Aorta (tissue), 5 donors: ENCODE results near the gene EMC9. TPM values are rescaled to one million over a fixed set of nuclear protein-coding genes. Genes with fewer than 3 reads are reported as not detected.

Source experiments
- ATAC-seq: fragments of 200-7000 bp; cut with Tn5 transposase; one replicate; pipeline ENCODE4 v1.9.1; 2022; ENCODE audit warnings: moderate library complexity; ENCODE audit not compliant: low FRiP score
- DNase-seq, 2 donors: peaks; one replicate each; pipeline ENCODE4 v3.0.0-alpha.2; 2020
- H3K27ac ChIP-seq, 2 donors: one replicate each; pipeline ENCODE4 v1.5.1; 2013; ENCODE audit warnings: low read length in 2 of 2, mild to moderate bottlenecking in 2 of 2, moderate library complexity in 2 of 2, control low read depth in 1 of 2, inconsistent platforms in 1 of 2, low read depth in 1 of 2
- H3K27me3 ChIP-seq, 2 donors: one replicate each; pipeline ENCODE4 v1.6.1; 2013; ENCODE audit warnings: control low read depth in 1 of 2, low read length in 1 of 2, mild to moderate bottlenecking in 1 of 2, moderate library complexity in 1 of 2; ENCODE audit not compliant: insufficient read depth in 2 of 2, control insufficient read depth in 1 of 2
- H3K36me3 ChIP-seq, 2 donors: one replicate each; pipeline ENCODE4 v1.6.1; 2013; ENCODE audit warnings: control low read depth in 1 of 2, low read length in 1 of 2, mild to moderate bottlenecking in 1 of 2; ENCODE audit not compliant: insufficient read depth in 2 of 2, control insufficient read depth in 1 of 2
- H3K4me1 ChIP-seq, 2 donors: one replicate each; pipeline ENCODE4 v1.6.1; 2013; ENCODE audit warnings: low read length in 2 of 2, control low read depth in 1 of 2, mild to moderate bottlenecking in 1 of 2, moderate library complexity in 1 of 2; ENCODE audit not compliant: insufficient read depth in 2 of 2, control insufficient read depth in 1 of 2
- H3K4me3 ChIP-seq, 2 donors: one replicate each; pipeline ENCODE4 v1.5.1; 2013; ENCODE audit warnings: low read length in 2 of 2, control low read depth in 1 of 2, mild to moderate bottlenecking in 1 of 2
- H3K9me3 ChIP-seq: one replicate; pipeline ENCODE4 v1.6.1; 2013; ENCODE audit warnings: mild to moderate bottlenecking, low read length; ENCODE audit not compliant: control insufficient read depth
- WGBS, 2 donors: extraction: QIAGEN DNeasy Blood & Tissue Kit; methylation state at CpG; one replicate each; pipeline ENCODE4 v1.1.7; 2013; 5-methylcytosine and 5-hydroxymethylcytosine counted together
- intact Hi-C, 2 donors: fragments of 100-400 bp; cut with DNase I; formaldehyde crosslinking; loops; one replicate each; pipeline versions ENCODE4 v1.14.2 to v1.15.0; 2022
- polyA plus RNA-seq, 2 donors: library from polyadenylated mRNA; stranded (reverse); fragments of 200-250 nt; gene quantifications; one replicate each; pipeline ENCODE4 v1.2.3, GENCODE V29; 2013
- total RNA-seq, 2 donors: library from RNA; stranded (reverse); fragmentation: NEBNext Ultra II Directional; extraction: Animal tissue kit (Norgen Biotek cat#: 25700); gene quantifications; one replicate each; pipeline ENCODE4 v1.2.1, GENCODE V29; 2021
- donor health status: healthy with polysubstance abuse.
- donor health status: Bipolar disorder and iron deficiency.
- donor health status: DM: no; HTN: no; CAD: no.
- donor health status: DM: no; HTN: no; CAD: no.
- donor health status: DM: yes; HTN: yes; CAD: no.

Gene EMC9
- total and polyA plus RNA-seq, 4 donors: 12.8 to 41.9 (median 16.8) TPM

DNA sequence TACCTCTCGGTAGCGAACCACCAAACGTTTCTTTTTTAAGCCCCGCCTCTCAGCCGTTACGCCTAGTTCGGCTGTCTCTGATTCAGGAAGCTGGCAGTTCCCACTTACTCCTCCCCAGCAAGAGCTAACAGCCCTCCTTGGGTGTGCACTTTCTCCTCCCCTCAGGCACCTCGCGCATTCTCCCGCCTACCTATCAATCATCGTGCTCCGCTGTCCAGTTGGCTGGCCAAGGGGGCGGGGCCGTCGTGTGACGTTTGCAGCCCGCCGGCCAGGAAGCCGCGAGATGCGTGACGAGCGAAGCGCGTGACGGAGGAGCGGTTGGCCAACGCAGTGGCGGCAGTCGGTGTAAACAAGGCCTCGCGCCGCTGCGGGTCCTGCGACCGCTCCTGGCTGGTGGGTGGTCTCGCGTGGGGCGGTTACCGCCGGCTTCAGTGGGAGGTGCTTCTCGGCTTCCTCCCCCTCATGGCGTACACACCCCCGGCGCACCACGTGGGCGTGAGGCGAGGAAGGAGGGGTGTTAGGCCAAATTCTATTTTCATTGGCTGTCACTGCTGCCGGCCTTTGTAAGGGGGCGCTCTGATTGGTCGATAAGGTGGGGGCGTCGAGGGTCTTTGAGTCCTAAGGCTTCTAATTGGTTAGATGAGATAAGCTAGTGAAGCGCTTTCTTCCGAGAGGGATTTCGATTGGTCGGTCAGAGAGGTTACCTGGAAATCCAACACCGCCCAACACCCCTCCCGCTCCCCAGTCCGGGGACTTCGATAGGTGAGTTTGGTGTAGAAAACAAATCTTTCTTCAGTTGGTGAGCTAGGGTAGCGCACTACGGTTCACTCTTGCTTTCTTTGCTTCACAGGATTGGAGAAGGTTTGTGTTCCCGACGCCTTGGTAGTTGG, 26.6 kb downstream of the EMC9 start, which contains the start of the genes DCAF11 and NRL:
DCAF11 (plus strand) TSS at position 246 of the 890 bp plus-strand sequence. CDS start 818 bp downstream, outside the sequence.
NRL (minus strand) TSS at position 418 of the 890 bp plus-strand sequence. CDS start 32,101 bp downstream, outside the sequence.
- Histone ChIP-seq H3K4me1 (no peaks in the 10 kb centered on the region), H3K36me3 (peaks cover 0 to 3% of the 10 kb centered on the region in 2 donors), H3K27me3 (no peaks in the 10 kb centered on the region), H3K9me3 (no peaks in the 10 kb centered on the region), H3K27ac (peak within 1 kb of the TSS; percentile 98 to 100), H3K4me3 (peak within 1 kb of the TSS; percentile 43 to 71)
- intact Hi-C loops: loop anchor here (2.0 to 10.0 kb wide), 4 partner anchors 26 to 320 kb away; partner anchors contain the start of genes EMC9 (in 1 of the 2), IRF9 (in 1 of the 2), PSME2 (in 1 of the 2) and RNF31 (in 1 of the 2)
- 0% methylated on average over 61 to 65 of the region's 65 CpGs for WGBS, 2 donors
- ATAC-seq (peak; percentile 98), DNase-seq (peak; percentile 99)

DNA sequence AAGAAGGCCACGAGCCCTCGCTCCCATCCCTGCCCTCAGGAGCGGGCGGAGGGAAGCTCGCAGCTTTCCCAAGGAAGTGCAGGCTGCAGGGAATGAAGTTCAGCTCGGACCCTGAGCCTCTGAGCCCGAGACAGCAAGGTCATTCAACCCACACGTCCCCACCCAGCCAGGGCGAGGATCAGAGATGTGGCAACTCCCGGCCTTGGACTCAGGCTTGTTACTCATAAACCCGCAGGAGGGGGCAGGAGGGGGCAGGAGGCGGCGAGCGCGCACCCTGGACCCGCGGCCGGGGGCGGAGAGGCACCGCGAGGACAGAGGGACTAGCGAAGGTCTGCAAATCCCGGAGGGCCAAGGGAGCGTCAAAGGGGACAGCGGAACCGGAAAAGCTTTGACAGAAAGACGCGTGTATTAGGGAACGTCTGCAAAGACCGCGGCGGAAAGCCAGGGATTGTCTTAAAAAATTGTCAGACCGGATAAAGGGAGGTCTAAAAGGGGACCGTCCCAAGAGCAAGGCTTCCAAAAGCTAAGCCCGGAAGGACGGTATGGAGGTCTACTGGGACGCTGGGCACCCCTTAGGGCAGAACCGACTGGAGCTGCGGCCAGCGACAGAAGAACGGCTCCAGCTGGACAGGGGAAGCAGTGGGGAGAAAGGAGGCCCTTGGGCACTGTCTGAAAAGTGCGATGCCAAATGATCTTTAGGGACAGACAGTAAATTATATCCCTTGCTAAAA, 27.4 kb downstream of the EMC9 start:
- H3K27ac ChIP-seq: peak overlapping the region; percentile 98 to 100
- H3K27me3 ChIP-seq: no peaks in the 10 kb centered on the region
- DNase-seq (peak; percentile 91 to 94), ATAC-seq (peak; percentile 81)
- 0% methylated on average over 42 of the region's 42 CpGs for WGBS, 2 donors
- intact Hi-C loops: loop anchor here (2.0 to 10.0 kb wide), 4 partner anchors 27 to 321 kb away; partner anchors contain the start of genes EMC9 (in 1 of the 2), IRF9 (in 1 of the 2), PSME2 (in 1 of the 2) and RNF31 (in 1 of the 2)
- peaks cover 0 to under 1% of the 10 kb centered on the region in 2 donors for H3K36me3 ChIP-seq
- peak overlapping the region; percentile 43 to 71 for H3K4me3 ChIP-seq
- no peaks in the 10 kb centered on the region for H3K9me3 ChIP-seq
- H3K4me1 ChIP-seq: no peaks in the 10 kb centered on the region

DNA sequence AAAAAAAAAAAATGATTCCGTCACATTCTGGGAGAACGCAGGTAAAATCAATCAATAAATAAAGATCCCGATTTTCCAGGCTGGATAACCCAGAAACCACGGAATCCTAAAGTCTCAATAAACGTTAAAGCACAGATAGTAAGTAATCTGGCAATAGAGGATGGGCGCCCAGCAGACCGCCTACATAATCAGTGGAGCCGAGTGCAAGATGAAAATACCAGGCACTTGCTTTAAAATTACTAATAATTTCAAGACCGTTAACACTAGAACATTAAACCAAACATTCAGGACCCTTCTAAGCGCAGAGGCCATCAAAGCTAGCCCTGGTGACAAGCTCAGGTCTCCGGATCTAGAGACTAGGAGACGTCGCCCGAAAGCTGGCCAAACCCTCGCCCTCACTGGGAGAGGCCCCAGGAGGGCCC, 28.0 kb downstream of the EMC9 start:
- Histone ChIP-seq H3K4me1 (no peaks in the 10 kb centered on the region), H3K36me3 (no peaks in the 10 kb centered on the region), H3K27me3 (no peaks in the 10 kb centered on the region), H3K4me3 (peak overlapping the region; percentile 43 to 71), H3K9me3 (no peaks in the 10 kb centered on the region), H3K27ac (peak overlapping the region; percentile 98 to 100)
- DNase-seq (no peak), ATAC-seq (peak; percentile 0)
- intact Hi-C loops: loop anchor here (5.0 to 10.0 kb wide), 3 partner anchors 34 to 321 kb away; partner anchors contain the start of genes IRF9 (in 1 of the 2), PSME2 (in 1 of the 2) and RNF31 (in 1 of the 2)
- 18 to 20% methylated on average over 15 of the region's 15 CpGs for WGBS, 2 donors

DNA sequence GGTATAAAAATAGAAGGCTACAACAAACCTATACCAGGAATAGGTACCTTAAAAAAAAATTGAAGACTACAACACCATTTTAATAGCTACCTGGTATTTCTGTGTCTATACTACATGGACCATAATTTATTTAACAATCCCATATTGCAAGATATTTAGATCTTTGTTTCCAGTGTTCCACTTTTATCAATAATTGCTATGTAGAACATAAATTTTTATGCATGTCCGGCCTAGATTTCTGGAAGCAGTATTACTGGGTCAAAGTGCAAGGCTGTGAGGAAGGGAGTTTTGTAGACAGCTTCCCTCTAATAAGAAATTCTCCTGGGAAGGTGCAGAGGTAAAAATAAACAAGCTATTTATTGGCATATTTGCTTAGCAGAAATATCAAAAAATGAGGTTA, 30.9 kb downstream of the EMC9 start:
- ATAC-seq (no peak), DNase-seq (no peak)
- H3K27ac ChIP-seq: no peak overlapping the region
- no peaks in the 10 kb centered on the region for H3K4me1 ChIP-seq
- intact Hi-C loops: loop anchor here (5.0 to 10.0 kb wide), 3 partner anchors 37 to 324 kb away; partner anchors contain the start of genes IRF9 (in 1 of the 2), PSME2 (in 1 of the 2) and RNF31 (in 1 of the 2)
- no peaks in the 10 kb centered on the region for H3K36me3 ChIP-seq
- 76 to 89% methylated on average over 1 of the region's 1 CpG for whole genome bisulfite sequencing, 2 donors
- no peak overlapping the region for H3K4me3 ChIP-seq
- H3K9me3 ChIP-seq: no peaks in the 10 kb centered on the region
- no peaks in the 10 kb centered on the region for H3K27me3 ChIP-seq

DNA sequence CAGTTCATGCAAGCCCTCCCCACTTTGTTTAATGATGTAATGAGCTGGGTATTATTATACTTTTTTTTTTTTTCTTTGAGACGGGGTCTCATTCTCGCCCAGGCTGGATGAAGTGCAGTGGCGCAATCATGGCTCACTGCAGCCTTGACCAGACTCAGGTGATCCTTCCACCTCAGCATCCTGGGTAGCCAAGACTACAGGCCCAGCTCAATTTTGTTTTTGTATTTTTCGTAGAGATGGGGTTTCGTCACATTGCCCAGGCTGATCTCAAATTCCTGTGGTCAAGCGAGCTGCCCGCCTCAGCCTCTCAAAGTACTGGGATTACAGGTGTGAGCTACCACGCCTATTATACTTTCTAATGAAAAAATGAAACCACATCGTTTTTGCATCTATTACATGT, 31.3 kb downstream of the EMC9 start:
- DNase-seq: peak in 1 of 2 donors; percentile 23
- no peaks in the 10 kb centered on the region for H3K4me1 ChIP-seq

DNA sequence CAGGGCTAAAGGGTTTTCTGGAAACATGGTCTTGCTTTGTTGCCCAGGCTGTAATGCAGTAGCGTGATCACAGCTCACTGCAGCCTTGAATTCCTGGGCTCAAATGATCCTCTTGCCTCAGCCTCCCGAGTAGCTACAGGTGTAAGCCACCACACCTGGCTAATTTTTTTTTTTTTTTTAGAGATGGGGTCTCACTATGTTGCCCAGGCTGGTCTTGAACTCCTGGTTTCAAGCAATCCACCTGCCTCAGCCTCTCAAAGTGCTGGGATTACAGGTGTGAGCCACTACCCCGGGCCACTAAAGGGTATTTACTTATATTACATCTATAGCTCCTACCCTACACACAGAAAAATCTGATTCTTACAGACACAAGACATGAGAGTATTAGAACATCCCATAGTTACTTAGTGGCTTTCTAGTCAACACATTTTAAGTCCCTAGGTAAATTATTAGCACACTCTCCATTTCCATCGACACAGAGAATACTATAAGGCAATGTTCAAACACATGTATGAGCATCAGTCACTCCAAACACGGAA, 33.0 kb downstream of the EMC9 start:
- intact Hi-C loops: loop anchor here (1.0 to 5.0 kb wide), 2 partner anchors 14 to 51 kb away; partner anchors contain the start of gene PCK2 (in 1 of the 2)
- H3K4me1 ChIP-seq: no peaks in the 10 kb centered on the region
- no peaks in the 10 kb centered on the region for H3K27me3 ChIP-seq
- no peak overlapping the region for H3K4me3 ChIP-seq
- DNase-seq (no peak), ATAC-seq (no peak)
- no peaks in the 10 kb centered on the region for H3K36me3 ChIP-seq
- H3K9me3 ChIP-seq: no peaks in the 10 kb centered on the region
- WGBS, 2 donors: 39 to 43% methylated on average over 5 of the region's 5 CpGs
- no peak overlapping the region for H3K27ac ChIP-seq

More for the DNA sequence above, 31.3 kb downstream of the EMC9 start:
- no peak overlapping the region for H3K27ac ChIP-seq
- no peak overlapping the region for H3K4me3 ChIP-seq
- intact Hi-C loops: loop anchor here (5.0 to 10.0 kb wide), 3 partner anchors 37 to 325 kb away; partner anchors contain the start of genes IRF9 (in 1 of the 2), PSME2 (in 1 of the 2) and RNF31 (in 1 of the 2)
- H3K9me3 ChIP-seq: no peaks in the 10 kb centered on the region
- H3K36me3 ChIP-seq: no peaks in the 10 kb centered on the region
- no peak for ATAC-seq
- WGBS, 2 donors: 84 to 88% methylated on average over 9 of the region's 9 CpGs
- H3K27me3 ChIP-seq: no peaks in the 10 kb centered on the region

DNA sequence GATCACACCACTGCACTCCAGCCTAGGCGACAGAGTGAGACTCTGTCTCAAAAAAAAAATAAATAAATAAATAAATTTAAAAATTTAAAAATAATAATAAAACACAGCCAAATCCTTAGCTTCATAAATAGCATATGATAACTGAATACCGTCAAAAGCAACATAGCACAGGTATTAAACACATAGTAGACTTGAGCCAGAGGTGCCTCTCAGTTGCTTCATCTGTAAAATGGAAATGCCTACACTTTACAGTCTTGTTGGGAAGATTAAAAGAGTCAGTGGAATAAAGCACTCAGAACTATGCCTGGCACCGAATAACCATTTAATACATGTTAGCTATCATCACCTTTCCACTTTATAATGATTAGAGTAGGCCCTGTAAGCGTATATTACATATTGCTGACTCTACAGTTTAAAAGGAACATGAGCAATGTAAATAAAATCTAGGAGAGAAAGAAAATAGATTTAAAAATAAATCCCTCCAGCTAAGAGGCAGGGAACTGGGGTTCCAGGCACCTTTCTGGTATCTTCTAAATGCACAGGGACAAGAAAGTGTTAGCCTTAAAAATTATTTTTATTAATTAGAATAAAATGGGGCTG, 34.6 kb downstream of the EMC9 start:
- ATAC-seq: no peak
- Histone ChIP-seq H3K9me3 (no peaks in the 10 kb centered on the region), H3K27me3 (no peaks in the 10 kb centered on the region), H3K36me3 (no peaks in the 10 kb centered on the region), H3K27ac (no peak overlapping the region), H3K4me3 (no peak overlapping the region), H3K4me1 (no peaks in the 10 kb centered on the region)
- 85 to 86% methylated on average over 4 of the region's 4 CpGs for WGBS, 2 donors
- intact Hi-C loops: loop anchor here in 1 of 2 donors (5.0 kb wide), 1 partner anchor 49 kb away; no protein-coding TSS in a partner anchor
- DNase-seq: no peak
